ENCODE results near the gene HOXA11. TPM values are rescaled to one million over a fixed set of nuclear protein-coding genes. Genes with fewer than 3 reads are reported as not detected.

Gene HOXA11
- polyA plus RNA-seq, 10 donors = 0.12 to 6.9 (median 2.4) TPM; not detected in 6

DNA sequence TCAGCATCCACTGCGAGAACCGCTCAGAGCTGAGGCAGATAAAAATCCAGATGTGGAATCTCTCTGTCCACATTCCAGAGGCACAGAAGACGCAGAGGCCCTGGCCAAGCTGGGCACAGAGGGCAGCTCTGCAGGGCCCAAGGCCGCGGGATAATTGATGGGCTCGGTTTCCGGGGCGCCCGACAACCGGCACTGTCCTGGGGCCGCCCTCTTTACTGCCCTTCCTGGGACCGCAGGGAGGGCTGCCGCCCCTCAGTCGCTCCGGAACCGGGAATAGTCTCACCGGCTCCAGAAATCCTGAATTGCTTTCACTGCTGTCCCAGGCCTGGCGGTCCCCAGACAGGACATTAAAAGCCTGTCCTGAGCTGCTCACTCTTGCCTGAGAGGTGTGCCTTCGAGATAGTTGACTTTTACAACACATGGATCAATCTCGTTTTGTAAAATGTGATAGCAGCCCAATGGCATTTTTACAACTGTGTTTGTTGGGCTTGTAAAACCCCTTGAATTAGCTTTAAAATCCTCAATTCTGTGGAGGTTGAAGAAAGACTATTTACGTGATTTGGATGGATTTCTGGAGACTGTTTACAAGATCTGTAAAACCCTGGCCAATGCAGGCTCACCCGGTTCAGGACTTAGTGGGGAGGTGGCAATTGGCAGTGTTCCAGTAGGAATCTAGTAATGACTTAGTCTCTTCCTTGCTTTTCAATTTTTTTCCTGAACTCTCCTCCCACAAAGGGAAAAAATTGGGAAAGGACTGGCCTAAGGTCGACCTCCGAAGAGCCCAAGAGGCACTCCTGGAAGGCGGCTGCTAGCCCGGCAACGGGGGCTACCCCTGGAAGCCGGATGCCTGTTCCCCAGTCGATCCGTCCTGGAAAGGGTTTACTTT is 36.0 kb downstream of the HOXA11 start:
- peak in 1 of 3 donors; percentile 71 for DNase-seq

DNA sequence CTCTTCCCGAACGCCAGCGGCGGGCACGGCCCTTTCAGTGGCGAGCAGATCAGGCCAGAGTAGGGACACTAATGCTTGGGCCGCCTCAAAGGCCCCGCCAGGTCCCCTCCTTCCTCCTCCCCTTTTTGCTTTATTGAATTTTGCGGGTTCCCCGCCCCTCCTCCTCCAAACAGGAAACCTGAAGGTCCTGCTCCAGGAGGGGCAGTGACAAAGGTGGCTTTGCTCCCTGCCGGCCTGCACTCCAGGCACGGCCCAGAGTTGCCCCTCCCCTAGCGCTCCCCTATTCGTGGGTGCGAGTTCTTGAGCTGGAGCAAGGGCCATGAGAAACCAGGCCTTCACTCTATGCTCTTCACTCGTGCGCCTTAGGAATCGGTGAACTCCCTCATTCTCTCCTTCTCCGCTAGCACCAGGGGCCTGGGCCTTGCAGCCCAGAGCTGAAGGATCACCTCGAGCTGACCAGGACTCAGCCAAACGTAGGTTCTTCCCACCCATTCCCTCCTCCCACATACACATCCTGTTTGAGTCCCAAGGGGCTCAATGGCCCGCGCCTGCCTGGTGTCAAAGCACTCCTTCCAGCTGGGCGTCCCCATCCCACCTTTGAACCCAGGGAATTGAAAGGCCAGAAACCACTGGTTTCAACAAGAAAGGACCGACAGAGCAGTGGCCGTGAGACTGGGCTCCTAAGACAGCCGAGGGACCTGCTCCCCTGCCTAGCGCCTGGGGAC is 36.8 kb downstream of the HOXA11 start:
- DNase-seq = peak in 1 of 3 donors; percentile 83

DNA sequence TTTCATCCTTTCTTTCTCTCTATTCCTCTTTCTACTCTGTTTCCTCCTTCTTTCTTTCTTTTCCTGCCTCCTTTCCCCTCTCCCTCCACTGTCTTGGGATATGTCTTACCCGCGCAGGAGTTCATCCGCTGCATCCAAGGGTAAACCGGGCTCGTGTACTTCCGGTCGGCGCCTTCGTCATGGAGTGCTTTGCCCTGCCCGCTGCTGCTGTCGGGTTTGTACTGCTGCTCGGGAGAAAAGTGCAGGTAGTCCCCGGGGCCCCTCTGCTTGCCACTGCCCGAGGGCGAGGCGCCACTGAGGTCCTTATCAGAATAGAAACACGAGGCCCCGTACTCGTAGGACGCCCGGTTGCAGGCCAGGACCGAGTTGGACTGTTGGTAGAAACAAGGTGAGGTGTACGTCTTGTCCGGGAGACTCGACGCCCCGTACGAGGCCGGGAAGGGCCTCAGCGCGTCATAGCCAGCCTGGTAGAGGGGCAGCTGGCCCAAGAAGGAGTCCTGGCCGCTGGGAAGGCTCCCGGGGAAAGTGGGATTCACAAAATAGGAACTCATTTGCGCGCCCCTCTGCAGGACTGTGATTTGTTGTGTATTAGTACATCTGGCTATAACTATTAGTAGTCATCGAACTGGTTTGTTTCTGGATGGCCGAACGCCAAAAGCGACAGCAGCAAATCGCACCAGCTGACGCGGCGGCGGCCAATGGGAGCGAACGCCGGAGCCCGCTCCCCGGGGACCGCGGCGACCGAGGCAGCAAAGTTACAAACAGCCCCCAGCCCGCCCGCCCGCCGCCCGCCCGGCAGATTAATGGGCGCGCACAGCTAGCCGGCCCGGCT is 37.6 kb downstream of the HOXA11 start, which contains the start of gene HOXA6:
Gene HOXA6, minus strand, starts transcription at position 576 of the 832 bp plus-strand sequence. Its CDS starts 25 bp downstream, at position 551.
- DNase-seq = peak in 1 of 3 donors; percentile 85

DNA sequence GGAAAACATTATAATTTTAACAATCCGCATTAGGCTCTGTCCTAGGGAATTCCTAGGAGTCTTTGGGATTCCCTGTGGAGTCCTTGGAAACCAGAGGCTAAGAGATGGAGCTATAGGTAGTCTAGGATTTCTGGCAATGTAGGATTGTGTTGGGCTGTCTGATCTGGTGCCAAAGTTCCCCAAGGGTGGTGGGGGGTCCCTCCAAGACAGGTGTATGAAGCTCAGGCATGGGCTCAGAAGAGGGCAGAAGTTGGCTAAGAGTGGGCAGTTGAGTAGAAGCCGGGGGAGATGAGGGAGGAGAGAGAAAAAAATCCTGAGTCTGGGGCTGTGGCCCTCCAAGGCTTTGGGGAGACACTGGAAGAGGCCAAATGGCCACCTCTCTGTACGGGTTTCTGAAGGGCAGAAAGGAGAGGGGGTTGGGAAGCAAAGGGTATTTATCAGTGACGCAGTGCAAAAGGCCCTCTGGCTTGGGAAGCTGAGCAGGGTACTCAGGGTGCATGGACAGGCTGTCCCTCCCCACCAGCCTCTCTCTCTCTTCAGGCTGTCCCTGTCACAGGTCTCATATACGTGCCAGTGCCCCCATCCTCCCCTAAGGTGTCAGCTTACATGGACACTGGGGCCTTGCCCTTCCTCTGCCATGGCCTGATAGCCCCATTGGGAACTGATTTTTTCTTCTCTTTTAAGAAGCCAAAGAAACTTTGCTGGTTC is 38.4 kb downstream of the HOXA11 start:
- peak in 1 of 3 donors; percentile 51 for DNase-seq

DNA sequence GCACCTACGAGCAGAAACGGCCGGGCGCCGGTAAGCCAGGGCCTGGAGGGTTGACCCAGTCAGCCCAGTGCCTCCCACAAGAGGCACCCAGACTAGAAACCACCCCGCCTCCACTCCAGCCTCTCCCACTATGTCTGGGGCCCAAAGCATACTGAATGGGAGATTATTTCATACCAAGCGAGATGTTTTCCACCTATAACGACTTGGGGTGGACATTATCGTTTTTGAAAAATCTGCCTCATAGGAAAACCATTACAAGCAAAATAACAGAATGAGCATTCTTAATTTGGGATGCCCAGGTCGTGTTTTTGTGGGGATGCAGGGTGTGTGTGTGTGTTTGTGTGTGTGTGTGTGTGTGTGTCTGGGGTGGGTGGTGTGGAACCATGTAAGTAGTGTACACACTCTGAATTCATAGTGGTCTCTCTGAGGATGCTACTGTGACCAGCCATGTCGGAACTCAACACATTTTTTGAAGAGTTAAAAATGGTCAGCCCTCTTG is 39.1 kb downstream of the HOXA11 start:
- DNase-seq = no peak

DNA sequence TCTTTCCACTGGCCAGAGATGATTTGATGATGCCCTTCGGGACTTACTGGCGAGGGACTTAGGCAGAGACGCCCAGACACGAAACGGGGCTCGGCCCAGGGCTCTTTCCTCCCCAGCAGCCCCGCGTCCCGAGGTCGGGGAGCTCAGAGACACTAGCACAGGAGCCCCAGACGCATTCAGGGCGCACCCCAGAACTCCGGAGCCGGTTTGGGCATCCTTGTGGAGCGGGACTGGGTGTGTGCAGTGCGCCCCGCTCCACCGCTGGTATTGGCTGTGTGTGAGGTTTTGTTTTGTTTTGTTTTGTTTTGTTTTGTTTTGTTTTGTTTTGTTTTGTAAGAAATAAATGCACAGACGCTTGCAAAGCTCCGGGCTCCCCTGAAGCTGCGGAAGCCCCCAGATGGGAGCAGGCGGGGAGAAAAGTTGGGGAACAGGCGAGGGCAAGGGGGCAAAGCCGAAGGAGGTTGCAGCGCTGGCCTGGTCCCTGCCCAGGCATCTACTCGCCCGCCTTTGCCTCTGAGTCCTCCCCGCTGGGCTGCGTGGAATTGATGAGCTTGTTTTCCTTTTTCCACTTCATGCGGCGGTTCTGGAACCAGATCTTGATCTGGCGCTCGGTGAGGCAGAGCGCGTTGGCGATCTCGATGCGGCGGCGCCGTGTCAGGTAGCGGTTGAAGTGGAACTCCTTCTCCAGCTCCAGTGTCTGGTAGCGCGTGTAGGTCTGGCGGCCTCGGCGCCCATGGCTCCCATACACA is 39.7 kb downstream of the HOXA11 start:
- peak in 1 of 3 donors; percentile 65 for DNase-seq

DNA sequence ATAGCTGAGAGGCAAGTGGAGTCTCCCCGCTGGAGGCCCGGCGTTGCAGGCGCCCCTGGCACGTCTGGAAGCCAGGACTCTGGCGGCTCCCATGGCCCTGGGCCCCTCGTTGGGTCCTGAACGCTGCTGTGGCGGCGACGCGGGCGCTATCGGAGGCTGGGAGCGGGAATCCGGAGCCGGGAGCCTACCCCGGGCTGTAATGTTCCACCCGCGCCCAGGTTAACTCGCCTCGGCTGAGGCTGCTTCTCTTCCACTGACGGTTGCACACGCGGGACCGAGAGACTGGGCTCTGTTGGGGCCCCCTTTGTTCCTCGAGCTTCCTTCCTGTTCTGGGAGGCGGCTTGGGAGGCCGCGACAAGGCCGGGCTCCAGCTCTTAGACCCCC is 40.3 kb downstream of the HOXA11 start:
- DNase-seq = peak in 1 of 3 donors; percentile 63

DNA sequence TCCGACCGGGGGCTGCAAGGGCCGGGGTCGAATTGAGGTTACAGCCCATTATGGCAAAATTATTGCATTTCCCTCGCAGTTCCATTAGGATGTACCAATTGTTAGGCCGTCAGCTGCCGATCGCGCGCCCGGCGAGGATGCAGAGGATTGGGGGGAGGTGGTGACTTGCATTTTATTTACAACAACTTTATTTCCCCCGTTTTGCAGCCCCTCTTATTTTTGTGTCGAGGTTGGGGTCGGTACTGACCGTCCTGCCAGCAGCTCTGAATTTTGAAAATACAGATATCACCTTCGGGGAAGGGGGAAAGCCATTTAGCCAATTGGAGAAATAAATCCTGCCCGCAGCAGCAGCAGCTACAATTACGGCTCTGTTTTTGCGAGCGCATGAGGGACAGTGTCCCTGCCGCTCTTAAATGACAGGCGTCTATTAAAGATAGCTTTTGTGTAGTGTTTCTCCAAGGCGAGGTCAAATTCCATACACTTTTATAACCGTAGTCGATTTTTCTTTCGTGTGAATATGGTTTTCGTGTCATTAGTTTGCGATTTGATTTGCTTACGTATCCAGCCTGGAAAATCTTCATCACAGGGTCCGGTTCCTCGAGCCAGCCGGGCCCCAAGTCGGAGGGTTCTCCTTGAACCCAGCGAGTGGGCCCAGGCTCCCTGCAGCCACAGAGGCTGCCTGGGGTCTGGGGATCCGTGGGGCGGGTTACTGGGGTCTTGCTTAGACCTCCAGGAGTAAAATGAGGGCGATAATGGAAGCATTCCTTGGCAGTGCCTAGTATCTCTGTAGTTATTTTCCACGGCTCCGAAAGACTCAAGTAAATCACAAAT is 40.9 kb downstream of the HOXA11 start:
- peak in 1 of 3 donors; percentile 64 for DNase-seq

DNA sequence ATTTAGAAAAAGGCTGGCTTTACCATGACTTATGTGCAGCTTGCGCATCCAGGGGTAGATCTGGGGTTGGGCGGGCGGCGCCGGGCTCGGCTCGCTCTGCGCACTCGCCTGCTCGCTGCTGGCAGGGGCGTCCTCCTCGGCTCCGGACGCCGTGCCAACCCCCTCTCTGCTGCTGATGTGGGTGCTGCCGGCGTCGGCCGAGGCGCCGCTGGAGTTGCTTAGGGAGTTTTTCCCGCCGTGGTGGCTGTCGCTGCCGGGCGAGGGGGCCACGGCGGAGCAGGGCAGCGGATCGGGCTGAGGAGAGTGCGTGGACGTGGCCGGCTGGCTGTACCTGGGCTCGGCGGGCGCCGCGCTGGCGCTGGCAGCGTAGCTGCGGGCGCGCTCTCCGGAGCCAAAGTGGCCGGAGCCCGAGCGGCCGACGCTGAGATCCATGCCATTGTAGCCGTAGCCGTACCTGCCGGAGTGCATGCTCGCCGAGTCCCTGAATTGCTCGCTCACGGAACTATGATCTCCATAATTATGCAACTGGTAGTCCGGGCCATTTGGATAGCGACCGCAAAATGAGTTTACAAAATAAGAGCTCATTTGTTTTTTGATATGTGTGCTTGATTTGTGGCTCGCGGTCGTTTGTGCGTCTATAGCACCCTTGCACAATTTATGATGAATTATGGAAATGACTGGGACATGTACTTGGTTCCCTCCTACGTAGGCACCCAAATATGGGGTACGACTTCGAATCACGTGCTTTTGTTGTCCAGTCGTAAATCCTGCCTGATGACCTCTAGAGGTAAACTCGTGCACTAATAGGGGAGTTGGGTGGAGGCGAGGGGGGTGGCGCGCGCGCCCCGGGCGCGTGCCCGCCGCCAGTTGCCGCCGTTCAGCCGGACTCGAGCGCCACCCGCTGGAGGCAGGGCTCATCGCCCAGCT is 41.7 kb downstream of the HOXA11 start, which contains the start of gene HOXA5:
Gene HOXA5, minus strand, starts transcription at position 659 of the 927 bp plus-strand sequence. Its CDS starts 74 bp downstream, at position 585.
- peak; percentile 88 to 89 (median 89) for DNase-seq

DNA sequence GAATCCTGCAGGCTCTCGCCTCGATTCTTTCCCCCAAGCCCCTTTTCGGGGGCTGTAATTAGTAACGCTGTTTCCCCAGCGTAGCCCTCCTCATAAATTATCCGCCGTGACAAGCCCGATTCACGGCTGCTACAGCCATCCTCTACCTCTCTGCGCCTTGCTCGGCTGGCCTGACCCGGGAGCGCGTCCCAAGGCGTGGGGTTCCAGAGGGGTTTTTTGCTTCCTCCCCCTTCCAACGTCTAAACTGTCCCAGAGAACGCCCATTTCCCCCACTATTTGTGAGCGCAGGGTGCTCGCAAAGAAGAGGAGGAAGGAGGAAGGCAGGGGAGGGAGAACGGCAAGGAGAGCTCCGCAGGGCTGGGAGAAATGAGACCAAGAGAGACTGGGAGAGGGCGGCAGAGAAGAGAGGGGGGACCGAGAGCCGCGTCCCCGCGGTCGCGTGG is 42.4 kb downstream of the HOXA11 start:
- DNase-seq = no peak

DNA sequence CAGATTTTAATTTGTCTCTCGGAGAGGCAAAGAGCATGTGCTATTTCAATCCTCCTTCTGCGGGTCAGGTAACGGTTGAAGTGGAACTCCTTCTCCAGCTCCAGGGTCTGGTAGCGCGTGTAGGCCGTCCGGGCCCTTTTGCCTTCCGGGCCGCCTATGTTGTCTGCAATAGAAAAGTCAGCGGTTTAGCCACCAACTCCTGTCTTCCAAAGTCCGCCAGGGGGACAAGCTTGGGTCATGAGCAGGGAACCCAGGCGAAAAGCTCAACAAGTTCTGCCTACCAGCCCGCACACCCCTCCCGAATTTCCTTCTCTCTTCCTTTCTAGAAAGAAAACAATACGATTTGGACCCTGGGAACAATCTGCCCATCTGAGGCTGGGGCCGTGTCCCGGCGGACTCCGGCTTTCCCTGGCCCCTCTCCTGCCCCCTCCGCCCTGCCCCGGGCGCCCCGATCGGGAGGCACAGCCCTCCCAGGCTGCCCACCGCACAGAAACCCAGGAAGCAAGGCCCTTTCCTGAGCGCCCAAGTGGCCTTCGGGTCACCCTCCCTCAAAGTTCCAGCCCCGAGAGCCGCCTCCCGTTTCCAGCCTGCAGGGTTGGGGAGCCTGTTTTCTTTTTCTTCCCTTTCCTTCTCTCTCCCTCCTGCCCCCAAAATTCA is 43.0 kb downstream of the HOXA11 start:
- peak in 1 of 3 donors; percentile 62 for DNase-seq

DNA sequence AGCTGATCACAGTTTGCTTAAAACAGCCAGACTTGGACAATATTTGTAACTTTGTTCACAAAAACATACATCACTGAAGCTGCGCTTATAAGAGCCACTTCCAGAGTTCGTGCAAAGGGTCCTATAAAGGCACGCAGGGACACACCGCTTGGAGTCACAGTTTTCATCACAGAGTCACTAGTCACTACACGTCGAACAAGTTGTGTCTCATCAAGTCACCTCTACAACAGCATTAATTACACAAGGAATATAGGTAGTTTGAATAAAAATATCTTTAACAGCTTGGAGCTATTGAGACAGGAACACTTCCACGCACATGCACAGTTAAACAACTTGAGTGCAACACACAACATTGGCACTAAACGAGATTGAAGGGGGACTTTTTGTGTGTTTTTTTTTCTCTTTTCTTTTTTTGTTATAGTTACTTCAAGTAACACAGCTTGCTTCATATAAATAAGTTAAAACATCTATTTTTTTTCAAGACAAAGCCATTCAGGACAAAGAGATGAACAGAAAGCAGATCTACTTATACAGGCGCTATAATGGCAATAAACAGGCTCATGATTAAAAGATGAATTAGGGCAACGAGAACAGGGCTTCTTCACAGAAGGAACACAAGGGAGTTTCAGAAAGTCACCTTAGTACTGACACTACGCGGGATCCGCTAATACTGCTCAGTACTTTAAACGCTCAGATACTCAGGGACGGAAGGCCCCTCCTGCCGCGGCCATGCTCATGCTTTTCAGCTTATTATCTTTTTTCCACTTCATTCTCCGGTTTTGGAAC is 43.7 kb downstream of the HOXA11 start:
- peak in 1 of 3 donors; percentile 46 for DNase-seq

DNA sequence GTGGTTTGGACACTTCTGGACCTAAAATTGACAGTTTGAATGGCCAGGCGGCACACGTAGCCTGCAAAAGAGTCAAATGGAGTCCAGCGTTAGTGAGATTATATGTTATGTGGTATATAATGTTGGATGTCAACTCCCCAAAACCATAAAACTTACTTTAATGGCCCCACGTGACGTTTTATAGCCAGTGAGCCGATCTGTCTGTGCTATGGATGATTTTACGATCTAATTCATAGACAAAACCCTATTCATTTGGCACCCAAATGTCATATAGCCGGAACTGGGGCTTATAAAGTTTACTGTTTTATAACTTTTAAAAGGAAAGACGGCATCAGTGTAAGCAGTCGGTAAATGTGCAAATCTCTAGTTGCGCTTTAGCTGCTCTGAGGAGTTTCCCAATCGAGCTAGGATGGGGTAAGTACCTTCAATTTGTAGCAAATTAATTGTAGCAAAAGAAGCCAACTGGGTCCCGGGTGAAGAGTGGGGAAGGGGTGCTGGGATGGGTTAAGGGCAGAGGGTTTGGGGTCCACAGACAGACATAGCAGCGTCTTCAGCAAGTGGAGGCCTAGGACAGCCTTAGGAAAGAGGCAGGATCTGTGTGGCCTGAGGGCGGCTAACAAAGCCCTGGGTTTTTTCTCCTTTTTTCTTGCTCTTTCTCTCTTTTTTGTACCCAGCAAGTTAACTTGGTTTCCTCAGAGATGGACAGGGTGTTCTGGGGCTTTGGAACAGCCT is 44.7 kb downstream of the HOXA11 start:
- DNase-seq = peak in 1 of 3 donors; percentile 51

DNA sequence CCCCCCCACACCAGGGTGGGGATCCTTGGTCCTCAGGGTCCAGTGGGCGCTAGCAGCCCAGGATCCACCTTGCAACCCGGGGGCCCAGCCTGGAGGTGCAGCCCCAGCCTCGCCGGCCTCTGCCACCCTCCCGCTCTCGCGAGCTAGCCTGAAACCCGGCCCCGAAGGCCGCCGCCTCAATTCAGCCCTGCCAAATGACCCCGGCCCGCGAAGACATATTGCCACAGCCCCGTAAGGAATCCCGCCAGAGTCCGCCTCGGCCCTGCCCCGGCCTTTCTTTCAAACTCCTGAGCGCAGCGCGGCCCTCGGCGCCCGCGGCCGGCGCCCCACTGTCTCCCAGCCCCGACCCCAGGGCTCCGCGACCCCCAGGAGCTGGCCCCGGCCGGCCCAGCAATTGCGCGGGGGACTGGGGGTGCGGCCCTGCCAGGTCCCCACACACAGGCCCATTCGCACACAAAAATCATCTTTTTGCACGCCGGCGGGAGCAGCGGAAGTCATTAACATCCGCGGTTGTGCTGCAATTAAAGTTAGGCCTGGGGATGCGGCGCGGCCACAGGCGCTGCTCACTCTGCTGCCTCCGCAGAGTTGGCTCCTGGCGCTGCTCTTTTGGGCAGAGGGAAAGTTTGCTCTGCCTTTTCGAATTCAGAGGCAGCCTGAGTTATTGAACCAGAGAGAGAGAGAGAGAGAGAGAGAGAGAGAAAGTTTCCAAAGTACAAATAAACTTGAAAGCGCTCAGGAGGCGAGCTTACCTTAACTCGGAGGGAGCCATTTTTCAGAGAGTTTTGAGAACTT is 45.5 kb downstream of the HOXA11 start:
- DNase-seq = no peak

DNA sequence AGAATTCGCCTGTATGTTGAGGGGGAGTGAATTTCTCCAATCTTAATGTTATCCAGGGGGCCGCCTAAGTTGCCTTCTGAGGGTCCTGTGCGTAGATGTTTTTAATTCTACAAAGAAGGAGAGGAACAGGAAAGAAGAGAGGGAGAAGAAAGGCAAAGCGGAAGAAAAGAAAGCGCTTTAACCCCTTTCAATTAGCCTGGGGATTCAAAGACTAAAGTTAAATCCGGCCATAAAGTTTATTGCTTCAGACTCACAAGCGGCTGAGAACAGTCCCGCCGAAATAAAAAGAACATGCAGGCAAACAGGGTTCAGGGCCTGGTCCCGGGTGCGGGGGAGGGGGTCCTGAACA is 46.1 kb downstream of the HOXA11 start:
- DNase-seq = no peak
